ENCODE measurements around the gene GCH1.

DNA sequence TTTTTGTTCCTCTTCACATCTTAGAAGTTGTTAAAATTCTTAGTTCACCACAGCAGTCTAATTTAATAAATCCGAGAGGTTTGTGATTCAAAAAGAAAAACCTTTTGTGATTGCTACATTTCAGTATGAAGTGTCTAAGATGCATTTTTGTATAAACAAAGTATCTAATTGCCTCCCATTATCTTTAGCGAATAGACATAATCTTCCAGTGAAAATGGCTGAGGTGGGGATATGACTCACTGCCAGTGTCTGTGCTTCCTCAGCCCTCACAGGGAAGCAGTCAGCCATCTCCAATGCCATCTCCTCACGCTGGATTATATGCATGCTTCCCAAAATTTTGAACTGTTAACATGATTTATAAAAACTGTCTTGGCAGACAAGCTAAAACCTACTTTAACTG lies 7.6 kb downstream of the GCH1 start:
- TF ChIP-seq, protein P1, sequence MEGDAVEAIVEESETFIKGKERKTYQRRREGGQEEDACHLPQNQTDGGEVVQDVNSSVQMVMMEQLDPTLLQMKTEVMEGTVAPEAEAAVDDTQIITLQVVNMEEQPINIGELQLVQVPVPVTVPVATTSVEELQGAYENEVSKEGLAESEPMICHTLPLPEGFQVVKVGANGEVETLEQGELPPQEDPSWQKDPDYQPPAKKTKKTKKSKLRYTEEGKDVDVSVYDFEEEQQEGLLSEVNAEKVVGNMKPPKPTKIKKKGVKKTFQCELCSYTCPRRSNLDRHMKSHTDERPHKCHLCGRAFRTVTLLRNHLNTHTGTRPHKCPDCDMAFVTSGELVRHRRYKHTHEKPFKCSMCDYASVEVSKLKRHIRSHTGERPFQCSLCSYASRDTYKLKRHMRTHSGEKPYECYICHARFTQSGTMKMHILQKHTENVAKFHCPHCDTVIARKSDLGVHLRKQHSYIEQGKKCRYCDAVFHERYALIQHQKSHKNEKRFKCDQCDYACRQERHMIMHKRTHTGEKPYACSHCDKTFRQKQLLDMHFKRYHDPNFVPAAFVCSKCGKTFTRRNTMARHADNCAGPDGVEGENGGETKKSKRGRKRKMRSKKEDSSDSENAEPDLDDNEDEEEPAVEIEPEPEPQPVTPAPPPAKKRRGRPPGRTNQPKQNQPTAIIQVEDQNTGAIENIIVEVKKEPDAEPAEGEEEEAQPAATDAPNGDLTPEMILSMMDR (IDR thresholded peaks at IDR 0.05): no peak
- TF ChIP-seq POLR2A (IDR thresholded peaks at IDR 0.05): no peak

Data from right lobe of liver (tissue), 4 donors.